NB4 (cell line): ENCODE measurements around the gene PLXNB2.

Experiments used
- CTCF ChIP-seq: IDR thresholded peaks from one replicate; pipeline ENCODE4 v1.5.1; 2012; ENCODE audit warnings: low read depth, low read length
- MYC ChIP-seq: IDR thresholded peaks from 2 replicates; pipeline ENCODE4 v1.6.1; 2011; ENCODE audit warnings: low read depth, low read length
- POLR2A ChIP-seq: IDR thresholded peaks from 2 replicates; pipeline ENCODE4 v1.6.1; 2011; ENCODE audit warnings: mild to moderate bottlenecking; ENCODE audit not compliant: insufficient read length; ENCODE audit errors: extremely low read depth
- TF ChIP-seq, protein P1 (sequence below): IDR thresholded peaks from 2 replicates; pipeline ENCODE4 v1.6.1; 2011; ENCODE audit warnings: low read depth, low read length

DNA sequence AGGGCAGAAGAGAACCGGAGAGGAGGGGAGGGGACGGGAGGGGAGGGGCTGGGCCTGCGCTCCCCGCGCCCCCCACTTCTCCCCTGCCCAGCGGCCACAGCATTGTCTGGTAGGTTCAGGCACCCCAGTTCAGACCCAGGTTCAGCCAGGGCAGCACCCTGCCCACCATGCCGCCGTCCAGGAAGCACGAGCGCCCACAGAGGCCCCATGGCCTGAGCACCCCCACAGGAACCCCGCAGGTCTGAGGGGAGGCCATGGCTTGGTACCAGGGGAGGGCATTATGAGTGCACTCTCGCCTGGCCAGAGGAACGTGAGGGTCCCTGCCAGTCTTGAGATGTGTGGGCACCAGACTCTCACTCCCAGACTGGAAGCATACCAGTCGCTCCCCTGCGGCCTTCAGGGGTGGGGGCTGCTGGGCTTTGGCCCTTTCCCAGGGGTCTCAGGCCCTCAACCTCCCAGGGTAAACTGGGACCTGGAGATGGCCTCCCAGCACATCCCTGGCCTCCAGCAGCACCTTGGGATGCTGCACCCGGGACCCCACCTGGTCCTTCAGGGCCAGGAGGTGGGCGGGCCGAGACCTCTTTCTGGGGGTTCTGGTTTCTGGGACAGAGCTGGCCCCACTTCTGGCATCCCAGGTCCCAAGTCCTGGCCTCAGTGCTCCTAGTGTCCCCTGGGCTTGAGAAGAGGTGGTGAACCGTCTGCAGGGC, 597 bp upstream of the PLXNB2 start:
- TF ChIP-seq CTCF, result no peak
- no peak for TF ChIP-seq POLR2A
- TF ChIP-seq, protein P1, sequence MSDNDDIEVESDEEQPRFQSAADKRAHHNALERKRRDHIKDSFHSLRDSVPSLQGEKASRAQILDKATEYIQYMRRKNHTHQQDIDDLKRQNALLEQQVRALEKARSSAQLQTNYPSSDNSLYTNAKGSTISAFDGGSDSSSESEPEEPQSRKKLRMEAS, result no peak
- no peak for TF ChIP-seq MYC
